Measurements from ENCODE around the gene PTMS.

Gene PTMS

DNA sequence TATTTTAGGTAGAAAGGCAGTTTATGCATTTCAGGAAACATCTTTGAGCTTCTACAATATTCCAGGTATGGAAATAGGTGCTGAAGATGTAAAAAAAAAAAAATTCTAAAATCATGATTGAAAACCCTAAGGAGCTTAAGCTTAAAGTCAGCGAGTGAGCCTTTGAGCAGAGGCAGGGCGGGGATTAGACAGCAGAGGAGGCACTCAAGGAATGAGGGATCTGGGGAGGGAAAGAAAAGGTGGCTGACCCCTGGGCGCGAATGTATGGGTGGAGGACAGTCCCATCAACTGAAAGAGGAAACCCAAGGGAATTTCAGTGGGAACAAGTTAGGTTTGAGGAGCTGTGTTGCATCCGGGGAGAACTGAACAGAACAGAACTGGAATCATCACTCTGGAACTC, 6.4 kb upstream of the PTMS start:
- no peak for ATAC-seq
- TF ChIP-seq, protein P1, sequence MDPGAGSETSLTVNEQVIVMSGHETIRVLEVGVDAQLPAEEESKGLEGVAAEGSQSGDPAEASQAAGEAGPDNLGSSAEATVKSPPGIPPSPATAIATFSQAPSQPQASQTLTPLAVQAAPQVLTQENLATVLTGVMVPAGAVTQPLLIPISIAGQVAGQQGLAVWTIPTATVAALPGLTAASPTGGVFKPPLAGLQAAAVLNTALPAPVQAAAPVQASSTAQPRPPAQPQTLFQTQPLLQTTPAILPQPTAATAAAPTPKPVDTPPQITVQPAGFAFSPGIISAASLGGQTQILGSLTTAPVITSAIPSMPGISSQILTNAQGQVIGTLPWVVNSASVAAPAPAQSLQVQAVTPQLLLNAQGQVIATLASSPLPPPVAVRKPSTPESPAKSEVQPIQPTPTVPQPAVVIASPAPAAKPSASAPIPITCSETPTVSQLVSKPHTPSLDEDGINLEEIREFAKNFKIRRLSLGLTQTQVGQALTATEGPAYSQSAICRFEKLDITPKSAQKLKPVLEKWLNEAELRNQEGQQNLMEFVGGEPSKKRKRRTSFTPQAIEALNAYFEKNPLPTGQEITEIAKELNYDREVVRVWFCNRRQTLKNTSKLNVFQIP (CRISPR knock-in tag; IDR thresholded peaks at IDR 0.05; ENCODE audit: borderline replicate concordance, low read depth), result no peak
- no peak for TF ChIP-seq ZFP30 (CRISPR knock-in tag; IDR thresholded peaks at IDR 0.05)
- no peak for TF ChIP-seq SNAI2 (CRISPR knock-in tag; IDR thresholded peaks at IDR 0.05)
- TF ChIP-seq ARNTL (CRISPR knock-in tag; IDR thresholded peaks at IDR 0.05; ENCODE audit: borderline replicate concordance, low read depth), result no peak
- TF ChIP-seq, protein P2, sequence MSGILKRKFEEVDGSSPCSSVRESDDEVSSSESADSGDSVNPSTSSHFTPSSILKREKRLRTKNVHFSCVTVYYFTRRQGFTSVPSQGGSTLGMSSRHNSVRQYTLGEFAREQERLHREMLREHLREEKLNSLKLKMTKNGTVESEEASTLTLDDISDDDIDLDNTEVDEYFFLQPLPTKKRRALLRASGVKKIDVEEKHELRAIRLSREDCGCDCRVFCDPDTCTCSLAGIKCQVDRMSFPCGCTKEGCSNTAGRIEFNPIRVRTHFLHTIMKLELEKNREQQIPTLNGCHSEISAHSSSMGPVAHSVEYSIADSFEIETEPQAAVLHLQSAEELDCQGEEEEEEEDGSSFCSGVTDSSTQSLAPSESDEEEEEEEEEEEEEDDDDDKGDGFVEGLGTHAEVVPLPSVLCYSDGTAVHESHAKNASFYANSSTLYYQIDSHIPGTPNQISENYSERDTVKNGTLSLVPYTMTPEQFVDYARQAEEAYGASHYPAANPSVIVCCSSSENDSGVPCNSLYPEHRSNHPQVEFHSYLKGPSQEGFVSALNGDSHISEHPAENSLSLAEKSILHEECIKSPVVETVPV (CRISPR knock-in tag; IDR thresholded peaks at IDR 0.05), result no peak
- TF ChIP-seq ESRRG (CRISPR knock-in tag; IDR thresholded peaks at IDR 0.05), result no peak
- TF ChIP-seq ZNF8 (CRISPR knock-in tag; IDR thresholded peaks at IDR 0.05), result no peak
- TF ChIP-seq ZC3H10 (CRISPR knock-in tag; IDR thresholded peaks at IDR 0.05), result no peak
- TF ChIP-seq ISL1 (CRISPR knock-in tag; IDR thresholded peaks at IDR 0.05), result no peak

DNA sequence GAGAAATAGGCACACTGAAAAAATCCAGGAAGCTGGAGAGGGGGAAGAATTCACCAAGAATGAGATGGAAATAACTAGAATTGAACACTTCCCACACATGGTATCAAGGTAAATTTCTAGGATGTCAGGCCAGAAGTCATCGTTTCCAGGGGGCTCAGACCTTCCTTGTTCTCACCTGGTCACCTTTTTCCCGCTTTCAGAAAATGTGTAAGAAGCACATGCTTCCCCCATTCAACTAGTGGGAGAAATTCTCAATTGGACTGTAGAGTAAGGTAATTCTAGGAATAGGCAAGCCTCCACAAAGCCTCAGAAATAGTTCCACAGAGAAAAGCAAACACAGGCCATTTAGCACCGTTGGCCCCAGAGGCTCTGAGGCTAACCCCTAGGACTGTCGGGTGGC, 2.8 kb upstream of the PTMS start:
- no peak for TF ChIP-seq PPARA (CRISPR knock-in tag; IDR thresholded peaks at IDR 0.05; ENCODE audit: borderline replicate concordance)
- no peak for TF ChIP-seq ZFP30 (CRISPR knock-in tag; IDR thresholded peaks at IDR 0.05)
- no peak for TF ChIP-seq TOX (CRISPR knock-in tag; IDR thresholded peaks at IDR 0.05; ENCODE audit: borderline replicate concordance)
- TF ChIP-seq, protein P1 (CRISPR knock-in tag; IDR thresholded peaks at IDR 0.05; ENCODE audit: borderline replicate concordance, low read depth), result no peak
- TF ChIP-seq, protein P3, sequence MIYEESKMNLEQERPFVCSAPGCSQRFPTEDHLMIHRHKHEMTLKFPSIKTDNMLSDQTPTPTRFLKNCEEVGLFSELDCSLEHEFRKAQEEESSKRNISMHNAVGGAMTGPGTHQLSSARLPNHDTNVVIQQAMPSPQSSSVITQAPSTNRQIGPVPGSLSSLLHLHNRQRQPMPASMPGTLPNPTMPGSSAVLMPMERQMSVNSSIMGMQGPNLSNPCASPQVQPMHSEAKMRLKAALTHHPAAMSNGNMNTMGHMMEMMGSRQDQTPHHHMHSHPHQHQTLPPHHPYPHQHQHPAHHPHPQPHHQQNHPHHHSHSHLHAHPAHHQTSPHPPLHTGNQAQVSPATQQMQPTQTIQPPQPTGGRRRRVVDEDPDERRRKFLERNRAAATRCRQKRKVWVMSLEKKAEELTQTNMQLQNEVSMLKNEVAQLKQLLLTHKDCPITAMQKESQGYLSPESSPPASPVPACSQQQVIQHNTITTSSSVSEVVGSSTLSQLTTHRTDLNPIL (CRISPR knock-in tag; IDR thresholded peaks at IDR 0.05; ENCODE audit: low read depth), result no peak
- no peak for TF ChIP-seq CSDC2 (CRISPR knock-in tag; IDR thresholded peaks at IDR 0.05)
- no peak for TF ChIP-seq OSR1 (CRISPR knock-in tag; IDR thresholded peaks at IDR 0.05)
- TF ChIP-seq ZC3H10 (CRISPR knock-in tag; IDR thresholded peaks at IDR 0.05), result no peak
- TF ChIP-seq, protein P4, sequence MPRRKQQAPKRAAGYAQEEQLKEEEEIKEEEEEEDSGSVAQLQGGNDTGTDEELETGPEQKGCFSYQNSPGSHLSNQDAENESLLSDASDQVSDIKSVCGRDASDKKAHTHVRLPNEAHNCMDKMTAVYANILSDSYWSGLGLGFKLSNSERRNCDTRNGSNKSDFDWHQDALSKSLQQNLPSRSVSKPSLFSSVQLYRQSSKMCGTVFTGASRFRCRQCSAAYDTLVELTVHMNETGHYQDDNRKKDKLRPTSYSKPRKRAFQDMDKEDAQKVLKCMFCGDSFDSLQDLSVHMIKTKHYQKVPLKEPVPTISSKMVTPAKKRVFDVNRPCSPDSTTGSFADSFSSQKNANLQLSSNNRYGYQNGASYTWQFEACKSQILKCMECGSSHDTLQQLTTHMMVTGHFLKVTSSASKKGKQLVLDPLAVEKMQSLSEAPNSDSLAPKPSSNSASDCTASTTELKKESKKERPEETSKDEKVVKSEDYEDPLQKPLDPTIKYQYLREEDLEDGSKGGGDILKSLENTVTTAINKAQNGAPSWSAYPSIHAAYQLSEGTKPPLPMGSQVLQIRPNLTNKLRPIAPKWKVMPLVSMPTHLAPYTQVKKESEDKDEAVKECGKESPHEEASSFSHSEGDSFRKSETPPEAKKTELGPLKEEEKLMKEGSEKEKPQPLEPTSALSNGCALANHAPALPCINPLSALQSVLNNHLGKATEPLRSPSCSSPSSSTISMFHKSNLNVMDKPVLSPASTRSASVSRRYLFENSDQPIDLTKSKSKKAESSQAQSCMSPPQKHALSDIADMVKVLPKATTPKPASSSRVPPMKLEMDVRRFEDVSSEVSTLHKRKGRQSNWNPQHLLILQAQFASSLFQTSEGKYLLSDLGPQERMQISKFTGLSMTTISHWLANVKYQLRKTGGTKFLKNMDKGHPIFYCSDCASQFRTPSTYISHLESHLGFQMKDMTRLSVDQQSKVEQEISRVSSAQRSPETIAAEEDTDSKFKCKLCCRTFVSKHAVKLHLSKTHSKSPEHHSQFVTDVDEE (CRISPR knock-in tag; IDR thresholded peaks at IDR 0.05), result no peak
- TF ChIP-seq TCF4 (CRISPR knock-in tag; IDR thresholded peaks at IDR 0.05; ENCODE audit: borderline replicate concordance), result no peak
- TF ChIP-seq ZFP3 (CRISPR knock-in tag; IDR thresholded peaks at IDR 0.05), result no peak
- no peak for TF ChIP-seq GLIS3 (CRISPR knock-in tag; IDR thresholded peaks at IDR 0.05)
- no peak for TF ChIP-seq SNAI2 (CRISPR knock-in tag; IDR thresholded peaks at IDR 0.05)
- TF ChIP-seq, protein P2 (CRISPR knock-in tag; IDR thresholded peaks at IDR 0.05), result no peak
- TF ChIP-seq ZNF70 (CRISPR knock-in tag; IDR thresholded peaks at IDR 0.05), result no peak
- TF ChIP-seq ISL1 (CRISPR knock-in tag; IDR thresholded peaks at IDR 0.05), result no peak
- no peak for ATAC-seq

Measured in SK-N-SH treated with all-trans-retinoic acid at 6 μM for 48 hours (cell line).